DMS79 treated with DMSO at 0.1 percent for 48 hours (cell line): Measurements from ENCODE around the gene HOXC13.
A peak's percentile ranks its signal among the peaks of the same experiment; 100 is the strongest.

Source experiments
- DNase-seq: peaks from one replicate; lab custom pipeline; 2025; lab: John Stamatoyannopoulos, UW

Gene HOXC13

GRCh38 chr12:53995378-53996239 lies 57.0 kb downstream of the HOXC13 start:
- peak; percentile 23 for DNase-seq
